Measurements from ENCODE around the gene CYP24A1.

CYP24A1 gene

DNA sequence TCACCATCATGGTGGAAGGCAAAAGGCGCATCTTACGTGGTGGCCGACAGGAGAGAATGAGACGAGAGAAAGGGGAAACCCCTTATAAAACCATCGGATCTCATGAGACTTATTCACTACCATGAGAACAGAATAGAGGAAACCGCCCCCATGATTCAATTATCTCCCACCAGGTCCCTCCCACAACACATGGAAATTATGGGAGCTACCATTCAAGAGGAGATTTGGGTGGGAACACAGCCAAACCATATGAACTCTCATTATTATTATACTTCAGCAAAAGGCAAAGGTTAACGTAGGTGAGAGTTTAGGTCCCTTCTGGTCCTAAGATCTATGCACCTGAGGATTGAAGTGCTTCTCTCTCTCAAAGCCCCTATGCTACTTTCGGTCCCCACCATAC, 31.7 kb upstream of the CYP24A1 start:
- DNase-seq: no peak
- in situ Hi-C loops (cut with MboI; ENCODE audit: low pct_unique_long_range_greater_than_20kb, low sequenced_read_pairs): loop anchor here (10.0 to 25.0 kb wide), 2 partner anchors 101 to 432 kb away; no protein-coding TSS in a partner anchor

DNA sequence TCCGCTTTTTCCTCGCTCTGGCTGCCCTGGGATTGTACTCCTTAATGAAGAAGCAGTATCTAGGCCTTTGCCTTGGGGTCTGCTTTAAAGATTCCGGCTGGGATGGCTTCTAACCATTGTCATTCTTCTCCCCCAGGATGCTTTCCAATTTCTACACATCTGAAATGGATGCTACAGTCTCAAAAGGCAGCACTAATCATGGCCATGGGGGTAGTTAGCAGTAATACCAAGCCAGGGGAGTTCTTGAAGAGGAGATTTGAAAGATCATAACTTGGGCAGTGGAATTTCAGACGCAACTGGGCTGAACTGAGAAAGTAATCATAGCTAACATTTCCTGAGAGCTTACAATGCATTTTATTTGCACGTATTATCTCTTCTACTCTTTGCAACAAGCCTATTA, 30.7 kb upstream of the CYP24A1 start:
- in situ Hi-C loops (cut with MboI; ENCODE audit: low pct_unique_long_range_greater_than_20kb, low sequenced_read_pairs): loop anchor here (10.0 to 25.0 kb wide), 2 partner anchors 100 to 433 kb away; no protein-coding TSS in a partner anchor
- no peak for DNase-seq

- in situ Hi-C loops (cut with MboI; ENCODE audit: low pct_unique_long_range_greater_than_20kb, low sequenced_read_pairs): loop anchor here (10.0 to 25.0 kb wide), 2 partner anchors 99 to 433 kb away; no protein-coding TSS in a partner anchor
- DNase-seq: no peak
Measured at GRCh38 chr20:54204063-54204462, 30.3 kb upstream of the CYP24A1 start.

GRCh38 chr20:54203281-54203680, 29.5 kb upstream of the CYP24A1 start:
- peak; percentile 66 for DNase-seq
- in situ Hi-C loops (cut with MboI; ENCODE audit: low pct_unique_long_range_greater_than_20kb, low sequenced_read_pairs): loop anchor here (10.0 to 25.0 kb wide), 2 partner anchors 98 to 434 kb away; no protein-coding TSS in a partner anchor

- in situ Hi-C loops (cut with MboI; ENCODE audit: low pct_unique_long_range_greater_than_20kb, low sequenced_read_pairs): loop anchor here (10.0 to 25.0 kb wide), 2 partner anchors 97 to 436 kb away; no protein-coding TSS in a partner anchor
- DNase-seq: no peak
Measured at GRCh38 chr20:54201268-54201846, 27.6 kb upstream of the CYP24A1 start.

DNA sequence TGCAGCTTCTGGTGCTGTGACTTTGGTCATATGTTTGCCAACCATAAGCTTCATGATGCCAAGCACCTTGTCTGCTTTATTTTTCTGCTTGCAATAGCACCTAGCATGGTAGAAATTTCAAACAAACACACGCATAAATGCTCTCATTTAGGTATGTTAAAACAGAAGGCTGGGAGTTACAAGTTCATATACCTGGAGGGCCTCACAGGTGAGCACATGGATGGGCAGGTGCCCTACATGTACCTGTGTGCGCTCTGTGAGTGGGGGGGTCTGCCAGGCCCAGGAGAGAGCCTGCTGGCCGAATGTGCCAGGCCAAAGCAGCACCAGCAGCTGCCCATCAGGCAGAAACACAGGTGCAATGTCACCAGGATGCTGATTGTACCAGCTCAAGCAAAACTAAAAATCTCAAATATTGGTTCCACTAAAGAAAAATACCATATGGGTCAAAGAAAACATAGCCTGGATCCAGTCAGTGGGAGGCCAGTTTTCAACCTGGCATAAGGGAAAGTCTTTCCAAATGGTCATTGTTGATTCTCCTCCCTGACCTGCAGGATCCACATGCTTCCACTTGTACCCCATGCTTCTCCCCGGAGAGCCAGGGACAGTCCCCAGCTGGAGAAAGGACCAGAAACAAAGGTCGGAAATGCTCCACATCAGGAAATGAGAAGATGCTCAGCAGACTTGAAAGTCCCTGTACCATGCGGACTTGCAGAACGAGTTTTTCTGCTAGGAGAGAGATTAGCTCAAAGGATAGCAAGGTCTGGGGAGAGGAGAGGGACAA, 26.9 kb upstream of the CYP24A1 start:
- DNase-seq: no peak
- in situ Hi-C loops (cut with MboI; ENCODE audit: low pct_unique_long_range_greater_than_20kb, low sequenced_read_pairs): loop anchor here (10.0 to 25.0 kb wide), 2 partner anchors 96 to 437 kb away; no protein-coding TSS in a partner anchor

- in situ Hi-C loops (cut with MboI; ENCODE audit: low pct_unique_long_range_greater_than_20kb, low sequenced_read_pairs): loop anchor here (10.0 to 25.0 kb wide), 2 partner anchors 95 to 438 kb away; no protein-coding TSS in a partner anchor
- peak; percentile 91 for DNase-seq
Measured at GRCh38 chr20:54199721-54200176, 26.0 kb upstream of the CYP24A1 start.

DNA sequence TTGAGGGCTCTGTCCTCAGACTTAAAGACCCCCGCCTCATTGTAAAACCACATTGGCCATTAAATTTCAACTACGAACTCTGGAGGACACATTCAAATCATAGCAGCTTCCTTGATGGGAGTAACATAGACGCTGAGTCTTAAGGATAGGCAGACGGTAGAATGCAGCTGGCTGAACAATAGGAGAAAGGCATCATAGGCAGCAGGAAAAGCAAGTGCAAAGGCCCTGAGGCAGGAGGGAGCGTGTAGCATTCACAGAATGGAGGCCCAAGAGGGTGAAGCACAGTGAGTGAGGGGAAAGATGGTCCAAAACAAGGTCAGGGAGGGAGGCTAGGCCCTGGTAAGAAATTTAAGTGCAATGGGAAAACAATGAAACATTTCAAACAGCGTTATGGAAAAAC, 25.5 kb upstream of the CYP24A1 start:
- no peak for DNase-seq
- in situ Hi-C loops (cut with MboI; ENCODE audit: low pct_unique_long_range_greater_than_20kb, low sequenced_read_pairs): no loop called here

- DNase-seq: no peak
- in situ Hi-C loops (cut with MboI; ENCODE audit: low pct_unique_long_range_greater_than_20kb, low sequenced_read_pairs): no loop called here
Measured at GRCh38 chr20:54197621-54198604, 24.1 kb upstream of the CYP24A1 start.

- in situ Hi-C loops (cut with MboI; ENCODE audit: low pct_unique_long_range_greater_than_20kb, low sequenced_read_pairs): no loop called here
- DNase-seq: no peak
Measured at GRCh38 chr20:54195483-54196472, 22.0 kb upstream of the CYP24A1 start.

GRCh38 chr20:54194724-54195438, 21.1 kb upstream of the CYP24A1 start:
- no peak for DNase-seq
- in situ Hi-C loops (cut with MboI; ENCODE audit: low pct_unique_long_range_greater_than_20kb, low sequenced_read_pairs): no loop called here

DNA sequence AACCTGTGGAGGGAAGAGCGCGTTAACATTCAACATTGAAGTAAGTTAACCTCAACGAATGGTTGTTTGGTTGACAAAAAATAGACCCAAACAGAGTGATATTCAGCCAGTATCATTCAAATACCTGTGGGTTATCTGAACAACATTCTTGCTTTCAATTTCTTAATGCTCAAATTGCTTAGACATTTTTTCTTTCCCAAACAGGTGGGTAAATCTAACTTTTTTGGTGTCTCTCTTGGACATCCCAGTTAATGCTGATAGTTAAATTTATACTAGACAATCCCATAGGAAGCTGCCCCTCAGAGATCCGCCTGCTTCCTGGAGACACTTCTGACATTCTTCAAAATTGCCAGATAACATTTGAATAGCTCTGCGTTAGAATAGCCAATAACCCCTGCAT, 20.0 kb upstream of the CYP24A1 start:
- in situ Hi-C loops (cut with MboI; ENCODE audit: low pct_unique_long_range_greater_than_20kb, low sequenced_read_pairs): no loop called here
- no peak for DNase-seq

- in situ Hi-C loops (cut with MboI; ENCODE audit: low pct_unique_long_range_greater_than_20kb, low sequenced_read_pairs): no loop called here
- DNase-seq: no peak
Measured at GRCh38 chr20:54190217-54190616, 16.4 kb upstream of the CYP24A1 start.

DNA sequence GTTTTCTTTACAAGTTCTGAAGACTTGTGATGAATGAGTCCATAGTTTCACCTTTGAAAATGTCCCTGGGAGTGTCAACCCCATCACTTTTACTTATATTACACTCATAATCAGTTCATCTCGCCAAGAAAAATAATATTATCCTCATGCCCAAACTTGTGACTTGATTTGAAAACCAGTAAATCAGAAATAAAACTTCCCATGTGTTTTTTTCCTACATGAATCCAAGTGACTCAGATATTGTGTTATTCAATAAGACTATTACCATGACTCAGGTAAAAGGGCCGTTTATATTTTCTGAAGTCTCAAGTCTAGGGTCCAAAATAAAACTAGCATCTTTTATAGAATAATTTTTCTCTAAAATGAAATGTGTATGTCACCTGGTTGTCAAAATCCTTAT, 15.8 kb upstream of the CYP24A1 start:
- in situ Hi-C loops (cut with MboI; ENCODE audit: low pct_unique_long_range_greater_than_20kb, low sequenced_read_pairs): no loop called here
- no peak for DNase-seq

GRCh38 chr20:54188132-54188849, 14.5 kb upstream of the CYP24A1 start:
- in situ Hi-C loops (cut with MboI; ENCODE audit: low pct_unique_long_range_greater_than_20kb, low sequenced_read_pairs): no loop called here
- no peak for DNase-seq

DNA sequence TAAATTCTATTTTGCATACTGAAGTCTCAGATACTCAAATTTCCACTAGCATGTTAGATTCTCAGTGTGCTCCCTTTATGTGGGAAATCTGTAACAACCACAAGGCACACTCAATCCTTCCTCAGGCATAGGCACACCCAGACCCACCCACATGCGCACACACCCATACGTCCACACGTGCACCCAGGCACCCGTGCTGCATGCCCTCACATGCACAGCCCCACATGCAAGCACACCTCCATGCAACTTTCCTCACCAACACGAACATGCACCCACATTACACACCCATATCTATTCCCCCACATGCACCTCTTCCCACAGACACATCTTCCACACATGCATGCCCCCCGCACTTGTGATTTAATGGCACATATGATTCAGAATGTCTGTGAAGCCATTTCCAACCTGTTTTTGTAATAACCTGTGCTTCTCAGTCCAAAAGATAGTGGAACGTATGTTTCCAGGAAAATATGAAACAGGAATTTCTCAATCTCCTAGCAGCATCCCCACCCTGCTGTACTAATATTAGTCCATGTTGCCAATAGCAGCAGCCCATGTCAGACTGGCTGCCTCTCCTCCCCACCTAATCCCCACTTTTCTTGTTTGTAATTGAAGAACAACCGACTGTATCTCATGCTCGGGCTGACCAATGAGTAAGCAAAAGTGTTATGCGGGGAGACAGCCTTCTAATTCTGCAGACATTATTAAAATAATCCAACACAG, 11.3 kb upstream of the CYP24A1 start:
- in situ Hi-C loops (cut with MboI; ENCODE audit: low pct_unique_long_range_greater_than_20kb, low sequenced_read_pairs): no loop called here
- DNase-seq: no peak
